NCI-H146 treated with DMSO at 0.1 percent for 48 hours (cell line): ENCODE measurements around the gene ADGRL1.

Source experiments
- DNase-seq: peaks from one replicate; lab custom pipeline; 2025; ENCODE audit not compliant: unreplicated experiment; lab: John Stamatoyannopoulos, UW

ADGRL1 gene

DNA sequence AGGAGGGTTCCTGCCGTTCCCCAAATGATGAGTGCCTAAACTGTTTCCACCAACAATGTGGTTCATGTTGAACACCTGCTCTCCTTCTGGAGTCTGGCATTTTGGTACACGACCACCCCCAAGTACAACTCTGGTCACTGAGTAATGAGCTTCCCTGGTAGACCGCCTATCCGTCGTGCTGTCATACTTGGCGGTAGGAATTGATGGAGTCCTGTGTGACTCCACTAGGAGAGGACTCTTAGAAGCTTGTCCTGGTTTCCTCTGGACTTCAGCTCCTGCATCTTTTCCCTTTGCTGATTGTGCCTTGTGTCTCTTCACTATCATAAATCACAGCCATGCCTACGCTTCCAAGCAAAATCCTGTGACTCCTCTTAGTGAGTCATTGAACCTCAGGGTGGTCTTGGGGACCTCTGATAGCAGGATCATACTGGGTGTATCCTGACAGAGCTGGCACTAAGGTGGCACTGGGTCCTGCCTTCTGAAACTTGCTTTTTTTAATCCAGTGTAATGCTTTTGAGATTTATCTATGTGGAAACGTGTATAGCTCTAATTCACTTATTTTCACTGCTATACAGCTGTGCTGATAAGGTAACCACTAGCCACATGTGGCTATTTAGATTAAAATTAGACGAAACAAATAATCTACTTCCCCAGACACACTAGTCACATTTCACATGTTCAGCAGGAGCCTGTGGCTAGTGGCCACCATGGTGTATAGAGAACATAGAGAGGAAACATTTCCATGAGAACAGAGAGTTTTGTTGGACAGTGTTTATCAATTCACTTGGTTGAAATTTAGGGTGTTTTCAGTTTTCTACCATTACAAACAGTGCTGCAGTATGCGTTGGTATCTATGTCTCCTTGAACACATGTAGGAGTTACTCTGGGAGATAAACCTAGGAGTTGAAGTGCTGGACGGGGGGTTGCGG is 63.4 kb downstream of the ADGRL1 start:
- no peak for DNase-seq

GRCh38 chr19:14141041-14141440 is 64.9 kb downstream of the ADGRL1 start:
- DNase-seq: no peak

- DNase-seq: no peak
Measured at GRCh38 chr19:14139944-14140343, 66.0 kb downstream of the ADGRL1 start.

DNA sequence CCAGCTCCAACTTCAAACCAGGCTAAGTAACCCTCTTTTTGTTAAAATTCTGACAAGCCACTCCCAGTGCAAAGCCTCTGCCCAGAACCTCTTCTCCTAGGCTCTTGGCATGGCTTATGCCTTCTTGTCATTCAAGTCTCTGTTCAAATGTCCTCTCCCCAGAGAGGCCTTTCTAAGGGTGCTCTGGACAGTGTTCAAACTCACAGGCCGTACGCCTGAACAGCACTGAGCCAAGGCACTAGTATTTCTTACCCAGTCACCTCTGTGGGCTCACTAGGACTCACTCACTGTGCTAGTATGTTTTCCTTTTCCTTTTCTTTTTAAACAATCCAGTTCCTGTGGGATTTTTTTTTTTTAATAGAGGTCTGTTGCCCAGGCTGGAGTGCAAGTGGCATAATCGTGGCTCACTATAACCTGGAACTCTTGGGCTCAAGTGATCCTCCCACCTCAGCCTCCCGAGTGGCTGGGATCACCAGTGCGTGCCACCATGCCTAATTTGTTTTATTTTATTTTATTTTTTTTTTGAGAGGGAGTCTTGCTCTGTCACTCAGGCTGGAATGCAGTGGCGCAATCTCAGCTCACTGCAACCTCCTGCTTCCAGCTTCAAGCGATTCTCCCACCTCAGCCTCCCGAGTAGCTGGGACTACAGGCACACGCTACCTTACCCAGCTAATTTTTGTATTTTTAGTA is 67.2 kb downstream of the ADGRL1 start:
- DNase-seq: no peak

GRCh38 chr19:14136509-14137281 is 69.3 kb downstream of the ADGRL1 start, which contains the start of gene ASF1B:
ASF1B (minus strand) TSS chr19:14136589; CDS start chr19:14136456, 133 bp downstream.
- peak; percentile 100 for DNase-seq

DNA sequence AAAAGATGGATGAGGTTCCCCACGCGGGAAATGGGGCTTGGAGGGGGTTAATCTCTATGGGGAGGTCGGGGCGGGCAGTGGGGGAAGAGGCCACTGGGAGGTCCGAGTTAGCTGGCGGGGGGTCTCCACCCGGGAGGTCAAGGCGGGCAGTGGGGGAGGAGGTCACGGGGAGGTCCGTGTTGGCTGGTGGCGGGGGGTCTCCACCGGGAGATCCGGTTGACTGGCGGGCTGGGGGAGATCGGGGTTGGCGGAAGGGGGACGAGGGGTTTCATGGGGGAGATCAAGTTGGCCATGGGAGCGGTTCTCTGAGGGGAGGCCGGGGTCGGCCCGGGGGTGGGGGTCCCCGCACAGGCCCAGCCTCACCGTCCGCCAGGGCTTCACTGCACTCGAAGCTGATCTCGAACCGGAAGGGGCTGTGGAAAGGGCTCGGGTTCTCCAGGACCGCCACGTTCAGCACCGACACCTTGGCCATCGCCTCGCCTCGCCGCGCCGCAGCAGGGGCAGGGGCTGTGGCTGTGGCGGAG is 69.9 kb downstream of the ADGRL1 start:
- DNase-seq: no peak

GRCh38 chr19:14135355-14135754 is 70.6 kb downstream of the ADGRL1 start:
- DNase-seq: no peak

- DNase-seq: no peak
Measured at GRCh38 chr19:14127929-14128509, 78.0 kb downstream of the ADGRL1 start.

- DNase-seq: no peak
Measured at GRCh38 chr19:14127176-14127575, 78.8 kb downstream of the ADGRL1 start.

DNA sequence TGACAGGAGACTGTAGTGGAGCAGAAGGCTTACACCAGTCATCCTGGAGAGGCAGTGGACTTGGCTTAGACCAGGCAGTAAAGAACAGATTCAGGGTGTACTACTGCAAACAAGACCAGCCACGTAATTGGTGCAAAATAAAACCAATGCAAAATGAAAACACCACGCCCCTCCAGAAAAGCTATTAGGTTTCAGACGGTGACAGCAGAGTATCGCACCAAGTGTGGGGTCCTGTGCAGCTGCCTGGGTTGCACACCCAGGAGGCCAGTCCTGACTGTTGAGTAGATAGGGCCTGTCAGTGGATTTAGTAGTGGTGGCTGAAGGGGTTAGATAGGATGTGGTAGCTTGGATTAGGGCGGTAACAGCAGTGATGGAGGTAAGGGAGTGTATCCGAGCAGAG is 83.0 kb downstream of the ADGRL1 start:
- no peak for DNase-seq

DNA sequence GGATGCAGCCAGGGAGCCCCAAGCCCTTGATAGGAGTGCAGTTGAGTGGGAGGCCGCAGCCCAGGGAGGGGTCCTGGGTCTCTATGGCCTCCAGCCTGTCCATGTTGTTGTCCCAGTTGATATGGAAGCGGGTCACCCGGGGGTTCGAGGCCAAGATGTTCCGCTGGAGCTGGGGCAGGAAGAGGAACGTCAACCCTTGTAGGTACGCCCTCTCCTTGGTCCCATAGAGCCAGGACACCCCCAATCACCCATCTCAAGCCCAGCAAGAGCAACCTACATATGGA is 85.5 kb downstream of the ADGRL1 start:
- no peak for DNase-seq

GRCh38 chr19:14119644-14120496 is 86.1 kb downstream of the ADGRL1 start:
- DNase-seq: no peak

DNA sequence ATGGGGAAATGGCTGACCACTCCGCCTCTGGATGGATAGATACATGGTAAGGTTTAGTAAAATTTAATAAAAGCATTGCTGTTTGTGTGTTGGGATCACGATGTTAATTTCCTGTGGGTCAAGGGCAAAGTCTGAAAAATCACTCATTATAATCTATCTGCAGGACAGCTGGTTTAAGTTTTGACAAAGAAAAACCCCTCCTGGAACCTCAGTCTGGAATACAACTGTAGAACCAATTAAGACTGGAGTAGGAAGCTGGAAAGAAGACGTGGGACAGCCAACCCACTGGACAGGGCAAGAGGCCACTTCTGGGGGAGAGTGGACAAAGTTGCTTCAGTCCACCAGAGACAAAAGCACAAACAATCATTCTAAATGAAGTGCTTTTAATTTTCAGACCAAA is 86.8 kb downstream of the ADGRL1 start:
- DNase-seq: no peak

GRCh38 chr19:14118165-14119051 is 87.6 kb downstream of the ADGRL1 start:
- no peak for DNase-seq

- DNase-seq: peak; percentile 97
Measured at GRCh38 chr19:14117668-14118164, 88.3 kb downstream of the ADGRL1 start, which contains the start of gene PRKACA. PRKACA (minus strand) TSS chr19:14117762; CDS start chr19:14117547, 215 bp downstream.

DNA sequence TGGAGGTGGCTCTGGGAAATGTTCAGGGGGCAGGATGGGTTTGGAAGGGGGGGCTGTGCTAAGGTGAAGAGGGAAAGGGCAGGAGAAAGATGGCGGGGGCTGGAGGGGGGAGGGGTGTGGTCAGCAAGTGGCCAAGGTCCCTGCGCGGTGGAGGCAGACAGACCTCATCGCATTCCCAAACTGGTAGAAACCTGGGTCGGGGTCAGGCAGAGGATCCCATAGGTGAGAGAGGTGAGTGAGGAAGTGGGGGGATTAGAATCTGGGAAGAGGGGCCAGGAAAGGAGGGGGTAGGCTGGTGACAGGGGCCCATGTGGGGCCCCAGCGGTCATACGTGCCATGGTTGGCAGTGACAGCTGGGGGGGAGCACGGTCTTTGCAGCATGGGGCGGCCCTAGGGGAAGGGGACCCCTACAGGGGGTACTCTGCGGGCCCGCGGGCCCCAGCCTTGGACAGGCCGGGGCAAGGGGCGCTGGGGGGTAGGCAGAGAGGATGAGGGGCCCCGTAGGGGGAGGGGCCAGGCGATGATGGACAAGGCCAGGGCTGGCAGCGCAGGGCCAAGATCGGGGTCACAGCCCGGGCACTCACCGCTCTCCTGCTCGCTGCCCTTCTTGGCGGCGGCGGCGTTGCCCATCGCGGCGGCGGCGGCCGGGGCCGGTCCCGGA is 88.9 kb downstream of the ADGRL1 start:
- DNase-seq: no peak

- DNase-seq: no peak
Measured at GRCh38 chr19:14116525-14116917, 89.4 kb downstream of the ADGRL1 start.

DNA sequence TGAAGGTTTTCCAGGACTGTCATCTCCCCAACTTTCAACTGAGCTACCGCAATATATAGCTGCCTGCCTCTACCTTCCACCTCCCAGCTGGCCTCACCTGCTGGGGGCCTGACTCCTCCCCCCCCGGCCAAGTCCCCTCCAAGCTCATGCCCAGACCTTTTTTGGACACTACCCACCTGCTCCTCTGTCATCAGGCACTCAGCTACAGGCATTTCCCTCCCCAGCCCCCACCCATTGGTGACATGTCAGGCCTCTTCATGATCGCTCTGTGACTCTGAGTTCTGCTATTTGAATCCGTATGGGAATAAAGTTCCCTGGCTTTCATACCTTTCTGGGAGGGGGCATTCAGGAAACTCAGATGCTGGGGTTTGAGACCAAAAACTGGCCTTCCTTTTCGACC is 90.2 kb downstream of the ADGRL1 start:
- DNase-seq: no peak
